ENCODE data around the gene PCDH9.

DNA sequence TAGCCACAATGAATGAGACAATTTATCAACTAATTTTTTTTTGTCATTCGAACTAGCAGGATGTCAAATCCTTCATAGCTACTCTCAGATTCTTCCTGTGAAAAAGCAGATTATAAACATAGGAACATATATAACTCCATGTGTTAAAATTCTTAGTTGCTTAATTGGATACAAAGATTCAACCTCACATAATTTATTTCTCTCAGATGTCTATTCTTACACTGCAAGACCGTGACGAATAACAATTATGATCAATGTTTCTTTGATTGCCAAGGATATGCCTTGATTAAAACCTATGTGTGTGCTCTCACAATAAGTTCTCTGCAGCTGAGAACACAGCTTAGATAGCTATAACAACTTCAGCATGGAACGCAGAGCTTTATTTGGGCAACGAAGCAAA is 872.7 kb downstream of the PCDH9 start:
- TF ChIP-seq, protein P1, sequence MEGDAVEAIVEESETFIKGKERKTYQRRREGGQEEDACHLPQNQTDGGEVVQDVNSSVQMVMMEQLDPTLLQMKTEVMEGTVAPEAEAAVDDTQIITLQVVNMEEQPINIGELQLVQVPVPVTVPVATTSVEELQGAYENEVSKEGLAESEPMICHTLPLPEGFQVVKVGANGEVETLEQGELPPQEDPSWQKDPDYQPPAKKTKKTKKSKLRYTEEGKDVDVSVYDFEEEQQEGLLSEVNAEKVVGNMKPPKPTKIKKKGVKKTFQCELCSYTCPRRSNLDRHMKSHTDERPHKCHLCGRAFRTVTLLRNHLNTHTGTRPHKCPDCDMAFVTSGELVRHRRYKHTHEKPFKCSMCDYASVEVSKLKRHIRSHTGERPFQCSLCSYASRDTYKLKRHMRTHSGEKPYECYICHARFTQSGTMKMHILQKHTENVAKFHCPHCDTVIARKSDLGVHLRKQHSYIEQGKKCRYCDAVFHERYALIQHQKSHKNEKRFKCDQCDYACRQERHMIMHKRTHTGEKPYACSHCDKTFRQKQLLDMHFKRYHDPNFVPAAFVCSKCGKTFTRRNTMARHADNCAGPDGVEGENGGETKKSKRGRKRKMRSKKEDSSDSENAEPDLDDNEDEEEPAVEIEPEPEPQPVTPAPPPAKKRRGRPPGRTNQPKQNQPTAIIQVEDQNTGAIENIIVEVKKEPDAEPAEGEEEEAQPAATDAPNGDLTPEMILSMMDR (IDR thresholded peaks at IDR 0.05): no peak
- TF ChIP-seq, protein P2, sequence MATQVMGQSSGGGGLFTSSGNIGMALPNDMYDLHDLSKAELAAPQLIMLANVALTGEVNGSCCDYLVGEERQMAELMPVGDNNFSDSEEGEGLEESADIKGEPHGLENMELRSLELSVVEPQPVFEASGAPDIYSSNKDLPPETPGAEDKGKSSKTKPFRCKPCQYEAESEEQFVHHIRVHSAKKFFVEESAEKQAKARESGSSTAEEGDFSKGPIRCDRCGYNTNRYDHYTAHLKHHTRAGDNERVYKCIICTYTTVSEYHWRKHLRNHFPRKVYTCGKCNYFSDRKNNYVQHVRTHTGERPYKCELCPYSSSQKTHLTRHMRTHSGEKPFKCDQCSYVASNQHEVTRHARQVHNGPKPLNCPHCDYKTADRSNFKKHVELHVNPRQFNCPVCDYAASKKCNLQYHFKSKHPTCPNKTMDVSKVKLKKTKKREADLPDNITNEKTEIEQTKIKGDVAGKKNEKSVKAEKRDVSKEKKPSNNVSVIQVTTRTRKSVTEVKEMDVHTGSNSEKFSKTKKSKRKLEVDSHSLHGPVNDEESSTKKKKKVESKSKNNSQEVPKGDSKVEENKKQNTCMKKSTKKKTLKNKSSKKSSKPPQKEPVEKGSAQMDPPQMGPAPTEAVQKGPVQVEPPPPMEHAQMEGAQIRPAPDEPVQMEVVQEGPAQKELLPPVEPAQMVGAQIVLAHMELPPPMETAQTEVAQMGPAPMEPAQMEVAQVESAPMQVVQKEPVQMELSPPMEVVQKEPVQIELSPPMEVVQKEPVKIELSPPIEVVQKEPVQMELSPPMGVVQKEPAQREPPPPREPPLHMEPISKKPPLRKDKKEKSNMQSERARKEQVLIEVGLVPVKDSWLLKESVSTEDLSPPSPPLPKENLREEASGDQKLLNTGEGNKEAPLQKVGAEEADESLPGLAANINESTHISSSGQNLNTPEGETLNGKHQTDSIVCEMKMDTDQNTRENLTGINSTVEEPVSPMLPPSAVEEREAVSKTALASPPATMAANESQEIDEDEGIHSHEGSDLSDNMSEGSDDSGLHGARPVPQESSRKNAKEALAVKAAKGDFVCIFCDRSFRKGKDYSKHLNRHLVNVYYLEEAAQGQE (IDR thresholded peaks at IDR 0.05; ENCODE audit: insufficient read depth in 1 of 2, low read depth in 2 of 2, low read length in 1 of 2): no peak
